ENCODE measurements around the gene MAGOH. TPM values are rescaled to one million over a fixed set of nuclear protein-coding genes. Genes with fewer than 3 reads are reported as not detected.

Gene MAGOH
- total RNA-seq, 4 donors from 2014 or later: 5.0 to 48.6 (median 23.5) TPM

- Histone ChIP-seq H3K4me1 (peaks cover 12 to 28% (median 19%) of the 10 kb centered on the region in 4 donors), H3K27me3 (no peaks in the 10 kb centered on the region), H3K36me3 (peaks cover 0 to 23% (median 6%) of the 10 kb centered on the region in 4 donors), H3K9me3 (no peaks in the 10 kb centered on the region), H3K27ac (peak overlapping the region; percentile 76 to 89 (median 81)), H3K4me3 (peak overlapping the region; percentile 71 to 93 (median 84))
- 41% methylated on average over 8 of the region's 8 CpGs; no CpG with 5 or more reads in 1 of the 2 donors for WGBS, 2 donors (ENCODE audit: low coverage in 1 of 2)
- TF ChIP-seq POLR2AphosphoS5 (IDR thresholded peaks at IDR 0.05) (no peak), CTCF (IDR thresholded peaks at IDR 0.05) (no peak), POLR2A (IDR thresholded peaks at IDR 0.05) (no peak), EP300 (IDR thresholded peaks at IDR 0.05; ENCODE audit: low read depth) (no peak)
- no peak for DNase-seq
- intact Hi-C loops (cut with DNase I; ENCODE audit: low total_unique reads) (no loop called here), in situ Hi-C loops (cut with MboI; ENCODE audit: low pct_ligation_motif_present in 1 of 4, low pct_unique_long_range_greater_than_20kb in 1 of 4, low sequenced_read_pairs in 3 of 4) (no loop called here)
These were observed 680 bp downstream of the MAGOH start for GRCh38 chr1:53237638-53238037.

GRCh38 chr1:53220962-53221286 is 17.4 kb downstream of the MAGOH start:
- no peak for DNase-seq
- TF ChIP-seq POLR2AphosphoS5 (IDR thresholded peaks at IDR 0.05) (no peak), POLR2A (IDR thresholded peaks at IDR 0.05) (no peak), CTCF (IDR thresholded peaks at IDR 0.05) (no peak), EP300 (IDR thresholded peaks at IDR 0.05; ENCODE audit: low read depth) (no peak)
- no peaks in the 10 kb centered on the region for H3K27me3 ChIP-seq
- peak overlapping the region; percentile 92 to 96 (median 94) for H3K27ac ChIP-seq
- H3K9me3 ChIP-seq: no peaks in the 10 kb centered on the region
- H3K4me1 ChIP-seq: peaks cover 12 to 16% (median 14%) of the 10 kb centered on the region in 4 donors
- peak overlapping the region; percentile 48 to 72 (median 67) for H3K4me3 ChIP-seq
- 46 to 50% methylated on average over 3 of the region's 3 CpGs for WGBS, 2 donors (ENCODE audit: low coverage in 1 of 2)
- in situ Hi-C loops (cut with MboI; ENCODE audit: low pct_ligation_motif_present in 1 of 4, low pct_unique_long_range_greater_than_20kb in 1 of 4, low sequenced_read_pairs in 3 of 4): no loop called here
- intact Hi-C loops (cut with DNase I; ENCODE audit: low total_unique reads): no loop called here
- H3K36me3 ChIP-seq: no peaks in the 10 kb centered on the region

- WGBS, 2 donors (ENCODE audit: low coverage in 1 of 2): 0 to 1% methylated on average over 8 to 38 of the region's 61 CpGs
- intact Hi-C loops (cut with DNase I; ENCODE audit: low total_unique reads): no loop called here
- in situ Hi-C loops (cut with MboI; ENCODE audit: low pct_ligation_motif_present in 1 of 4, low pct_unique_long_range_greater_than_20kb in 1 of 4, low sequenced_read_pairs in 3 of 4): no loop called here
These were observed 18.0 kb downstream of the MAGOH start, which contains the start of gene CZIB for GRCh38 chr1:53220171-53220961. CZIB (minus strand) TSS chr1:53220634; CDS start chr1:53220575, 59 bp downstream.

More at GRCh38 chr1:53220171-53220961, 18.0 kb downstream of the MAGOH start, which contains the start of gene CZIB:
- Histone ChIP-seq H3K27me3 (no peaks in the 10 kb centered on the region), H3K27ac (peak within 1 kb of the TSS; percentile 92 to 96 (median 94)), H3K4me1 (peaks cover 12 to 16% (median 14%) of the 10 kb centered on the region in 4 donors), H3K9me3 (no peaks in the 10 kb centered on the region), H3K36me3 (no peaks in the 10 kb centered on the region), H3K4me3 (peak within 1 kb of the TSS; percentile 48 to 72 (median 67))
- DNase-seq: peak; percentile 96
- peak; percentile 78 to 97 (median 95) for TF ChIP-seq POLR2AphosphoS5 (IDR thresholded peaks at IDR 0.05)
- TF ChIP-seq POLR2A (IDR thresholded peaks at IDR 0.05): peak; percentile 96
- TF ChIP-seq EP300 (IDR thresholded peaks at IDR 0.05; ENCODE audit: low read depth): no peak
- no peak for TF ChIP-seq CTCF (IDR thresholded peaks at IDR 0.05)

Data from transverse colon (tissue), 4 donors.